Measurements from ENCODE around the gene MOCS3.

- TF ChIP-seq POLR2AphosphoS5 (IDR thresholded peaks at IDR 0.05; ENCODE audit: borderline replicate concordance, low read depth, low read length), result no peak
- TF ChIP-seq EZH2 (IDR thresholded peaks at IDR 0.05), result no peak
- no peak for TF ChIP-seq FOXP2 (optimal IDR thresholded peaks at IDR 0.05; ENCODE audit: control extremely low read depth, extremely low read length, insufficient read depth)
Measured at GRCh38 chr20:51004305-51004727, 45.7 kb downstream of the MOCS3 start.

All from SK-N-MC (cell line).